ENCODE data around the gene OTULINL. TPM values are rescaled to one million over a fixed set of nuclear protein-coding genes. Genes with fewer than 3 reads are reported as not detected.

The OTULINL gene
- total RNA-seq, 1 donor from 2014 or later = 16.7 TPM

DNA sequence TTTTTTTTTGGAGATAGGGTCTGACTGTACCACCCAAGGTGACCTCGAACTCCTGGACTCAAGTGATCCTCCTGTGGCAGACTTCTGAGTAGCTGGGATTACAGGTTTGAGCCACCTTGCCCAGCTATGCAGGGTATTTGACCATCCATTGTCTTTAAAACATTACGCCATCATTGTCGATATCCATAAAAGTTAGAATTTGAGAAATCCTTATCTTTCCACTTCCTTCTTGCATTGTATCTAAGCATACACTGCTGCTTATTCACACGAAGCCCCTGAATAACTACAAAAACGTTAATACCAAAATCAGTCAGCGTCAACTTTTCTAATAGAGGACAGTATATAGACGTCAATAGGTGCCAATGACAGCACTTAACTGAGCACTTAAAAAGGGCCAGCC lies 5.4 kb upstream of the OTULINL start:
- DNase-seq (ENCODE audit: low spot score) = no peak

DNA sequence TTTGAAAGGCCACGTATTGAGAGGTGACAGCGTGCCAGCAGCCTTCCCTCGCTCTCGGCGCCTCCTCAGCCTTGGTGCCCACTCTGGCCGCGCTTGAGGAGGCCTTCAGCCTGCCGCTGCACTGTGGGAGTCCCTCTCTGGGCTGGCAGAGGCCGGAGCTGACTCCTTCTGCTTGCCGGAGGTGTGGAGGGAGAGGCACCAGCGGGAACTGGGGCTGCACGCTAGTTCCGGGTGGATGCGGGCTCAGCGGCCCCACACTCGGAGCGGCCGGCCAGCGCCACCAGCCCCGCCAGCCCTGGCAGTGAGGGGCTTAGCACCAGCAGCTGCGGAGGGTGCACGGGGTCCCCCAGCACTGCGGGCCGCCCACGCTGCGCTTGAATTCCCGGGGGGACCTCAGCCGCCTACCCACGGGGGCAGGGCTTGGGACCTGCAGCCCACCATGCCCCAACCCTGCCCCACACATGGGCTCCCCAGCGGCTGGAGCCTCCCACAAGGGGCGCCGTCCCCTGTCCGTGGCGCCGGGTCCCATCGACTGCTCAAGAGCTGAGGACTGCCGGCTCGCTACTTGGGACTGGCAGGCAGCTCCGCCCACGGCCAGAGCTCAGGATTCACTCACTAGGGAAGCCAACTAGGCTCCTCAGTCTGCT lies 4.4 kb upstream of the OTULINL start:
- no peak for DNase-seq (ENCODE audit: low spot score)

GRCh38 chr5:14577971-14578370 lies 3.6 kb upstream of the OTULINL start:
- no peak for DNase-seq (ENCODE audit: low spot score)

DNA sequence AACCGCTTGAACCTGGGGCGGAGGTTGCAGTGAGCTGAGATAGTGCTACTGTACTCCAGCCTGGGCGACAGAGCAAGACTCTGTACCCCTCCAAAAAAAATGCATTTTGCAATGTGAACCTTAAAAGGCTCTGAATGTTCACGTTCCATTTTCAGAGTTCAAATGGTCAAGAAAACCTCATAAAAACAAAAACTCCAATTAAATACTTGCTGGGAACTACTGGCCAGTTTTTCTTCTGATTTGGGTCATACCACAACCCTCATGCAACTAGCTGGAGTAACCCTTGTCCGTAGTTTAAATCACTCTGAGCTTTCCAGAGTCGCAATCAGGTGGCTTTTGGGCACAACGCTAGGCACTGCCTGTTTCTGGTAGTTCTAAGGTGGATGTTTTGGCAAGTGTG lies 2.3 kb upstream of the OTULINL start:
- DNase-seq (ENCODE audit: low spot score) = no peak

DNA sequence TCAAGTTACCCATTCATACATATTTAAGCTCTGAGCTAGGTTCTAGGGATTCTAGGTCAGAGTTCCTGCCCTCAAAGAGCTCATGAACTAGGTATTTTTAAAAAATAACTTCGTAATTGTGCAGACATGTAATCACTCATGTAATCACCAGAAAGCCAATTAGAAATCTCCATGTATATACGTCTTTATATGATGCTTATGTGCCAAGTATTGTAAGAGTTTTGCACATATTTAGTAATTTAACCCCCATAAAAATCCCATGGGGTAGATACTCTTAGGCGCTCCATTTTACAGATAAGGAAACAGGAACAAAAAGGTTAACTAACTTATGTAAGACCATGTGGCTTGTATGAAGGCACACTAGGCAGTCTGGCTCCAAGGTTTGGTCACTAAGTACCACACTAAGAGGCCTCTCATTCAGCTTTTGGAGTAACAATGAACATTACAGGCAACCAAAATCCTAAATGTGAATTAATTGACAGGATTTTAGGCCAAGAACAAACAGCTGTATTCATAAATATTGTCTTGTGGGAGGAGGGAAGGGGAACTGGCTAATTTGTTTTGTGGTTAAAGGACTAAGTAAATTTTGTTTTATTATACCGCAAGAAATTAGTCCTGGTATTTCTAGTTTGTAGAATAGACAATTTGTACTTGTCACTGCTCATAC lies 1.7 kb upstream of the OTULINL start:
- no peak for DNase-seq (ENCODE audit: low spot score)

DNA sequence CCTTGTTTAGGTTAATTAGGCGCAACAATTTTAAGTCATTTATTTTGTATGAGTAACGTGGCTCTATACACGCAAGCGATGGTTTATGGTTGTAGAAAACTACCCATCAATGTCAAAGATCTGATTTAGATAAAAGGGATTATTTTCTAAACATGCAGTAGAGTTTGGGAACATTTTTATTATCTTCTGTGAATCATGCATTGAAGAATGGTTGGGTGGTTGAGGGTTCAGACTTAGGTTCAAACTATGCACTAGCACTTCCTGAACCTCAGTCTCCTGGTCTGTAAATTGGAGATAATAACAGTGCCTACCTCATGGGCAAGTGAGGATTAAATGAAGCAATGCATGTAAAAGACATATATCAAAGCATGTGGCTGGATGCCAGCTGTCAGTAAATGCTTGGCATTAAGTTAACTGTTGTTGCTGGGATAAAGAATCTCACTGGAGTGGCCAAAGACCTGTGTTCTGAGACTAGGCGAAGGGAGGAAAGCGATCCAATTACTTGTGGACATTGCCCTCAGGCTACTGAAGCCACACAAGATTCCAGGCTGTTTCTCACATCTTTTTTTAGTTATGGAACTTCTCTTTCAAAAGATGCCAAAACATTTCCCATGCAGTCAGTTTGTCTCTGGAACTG lies 1.1 kb upstream of the OTULINL start:
- DNase-seq (ENCODE audit: low spot score) = no peak

GRCh38 chr5:14581891-14582796 lies 552 bp downstream of the OTULINL start:
- no peak for DNase-seq (ENCODE audit: low spot score)

DNA sequence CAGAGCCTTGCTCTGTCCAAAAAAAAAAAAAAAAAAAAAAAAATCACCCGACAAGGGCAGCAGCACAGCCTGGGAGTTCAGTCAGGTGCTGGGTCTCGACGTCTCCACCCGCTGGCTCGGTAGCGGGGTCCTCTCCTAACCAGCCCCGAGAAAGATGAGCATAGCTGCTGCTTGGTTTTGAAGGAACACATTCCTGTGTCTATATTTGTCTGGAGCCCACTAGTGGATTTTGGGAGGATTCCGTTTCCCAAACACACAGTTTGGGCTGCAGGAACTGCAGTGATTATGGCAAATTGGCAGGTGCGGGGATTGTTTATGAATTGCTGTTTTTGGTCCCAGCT lies 1.2 kb downstream of the OTULINL start:
- no peak for DNase-seq (ENCODE audit: low spot score)

DNA sequence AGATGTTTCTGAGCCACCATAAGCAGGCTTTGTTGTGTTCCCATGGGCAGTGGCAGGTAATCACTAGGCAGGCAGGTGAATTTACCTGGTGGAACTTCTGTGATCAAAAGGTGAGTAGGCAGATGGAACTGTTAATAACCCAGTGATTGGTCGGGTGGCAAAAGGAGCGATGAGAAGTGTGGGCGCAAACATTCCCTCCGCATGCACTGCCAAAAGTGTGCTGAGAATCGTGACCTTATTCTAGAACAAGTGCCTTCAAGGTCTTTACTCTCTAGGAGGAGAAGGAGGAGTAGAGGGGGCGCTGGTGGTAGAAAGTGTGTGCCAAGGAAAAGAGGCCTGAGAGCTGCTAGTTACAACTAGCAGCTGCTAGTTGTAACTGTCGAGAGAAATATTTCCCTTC lies 3.3 kb downstream of the OTULINL start:
- no peak for DNase-seq (ENCODE audit: low spot score)

DNA sequence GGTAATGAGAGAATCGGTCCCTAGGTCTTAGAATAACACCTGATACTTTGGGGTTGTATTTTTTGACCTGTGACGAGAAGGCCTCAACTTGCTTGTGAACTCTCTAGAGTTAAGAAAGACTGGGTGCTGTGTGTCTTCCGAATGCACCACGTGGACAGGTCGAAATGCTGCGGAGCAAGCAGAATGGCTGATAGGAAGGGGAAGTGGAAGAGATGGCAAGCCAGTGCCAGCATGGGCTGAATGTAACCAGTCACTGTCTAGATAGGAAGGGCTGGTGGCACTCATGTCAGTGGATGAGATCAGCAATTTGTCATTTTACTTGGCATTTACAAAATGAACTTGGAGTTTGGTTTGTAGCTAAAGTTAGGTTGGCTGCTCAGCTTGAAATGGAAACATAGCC lies 5.6 kb downstream of the OTULINL start:
- DNase-seq (ENCODE audit: low spot score) = no peak

- no peak for DNase-seq (ENCODE audit: low spot score)
Measured at GRCh38 chr5:14588145-14588544, 6.6 kb downstream of the OTULINL start.

DNA sequence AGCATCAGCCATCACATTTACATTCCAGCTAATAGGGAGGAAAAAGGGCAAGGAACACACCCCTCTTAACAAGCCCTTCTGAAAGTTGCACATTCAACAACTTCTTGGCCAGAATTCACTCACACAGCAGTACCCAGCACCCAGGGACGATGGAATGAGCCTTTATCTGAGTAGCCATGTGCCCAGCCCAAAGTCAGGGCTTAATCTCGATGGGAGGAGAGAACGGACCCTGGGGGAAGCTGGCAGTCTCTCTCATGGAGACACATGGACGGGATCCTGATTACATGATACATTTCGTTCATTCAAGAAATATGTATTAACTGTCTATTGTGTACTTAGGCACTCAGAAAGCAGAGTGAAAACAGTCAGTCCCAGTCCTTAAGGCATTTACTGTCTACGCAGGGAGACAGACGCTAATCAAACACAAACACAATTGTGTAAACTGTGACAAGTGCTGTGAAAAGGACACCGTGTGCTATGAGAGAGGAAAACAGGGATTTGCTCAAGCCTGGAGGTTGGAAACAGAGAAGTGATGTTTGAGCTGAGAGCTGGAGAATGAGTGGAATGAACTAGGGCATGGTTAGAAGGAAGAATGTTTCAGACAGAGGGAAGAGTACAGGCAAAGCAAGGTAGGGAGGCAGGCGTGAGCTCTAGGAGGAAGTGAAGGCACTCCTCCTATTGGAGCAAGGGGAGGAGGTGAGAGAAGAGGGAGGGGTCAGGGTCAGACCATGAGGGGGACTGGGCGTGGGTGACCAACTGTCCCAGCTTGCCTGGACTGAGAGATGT lies 7.4 kb downstream of the OTULINL start:
- DNase-seq (ENCODE audit: low spot score) = no peak

GRCh38 chr5:14590949-14591348 lies 9.4 kb downstream of the OTULINL start:
- no peak for DNase-seq (ENCODE audit: low spot score)

GRCh38 chr5:14591548-14591947 lies 10.0 kb downstream of the OTULINL start:
- DNase-seq (ENCODE audit: low spot score) = no peak

DNA sequence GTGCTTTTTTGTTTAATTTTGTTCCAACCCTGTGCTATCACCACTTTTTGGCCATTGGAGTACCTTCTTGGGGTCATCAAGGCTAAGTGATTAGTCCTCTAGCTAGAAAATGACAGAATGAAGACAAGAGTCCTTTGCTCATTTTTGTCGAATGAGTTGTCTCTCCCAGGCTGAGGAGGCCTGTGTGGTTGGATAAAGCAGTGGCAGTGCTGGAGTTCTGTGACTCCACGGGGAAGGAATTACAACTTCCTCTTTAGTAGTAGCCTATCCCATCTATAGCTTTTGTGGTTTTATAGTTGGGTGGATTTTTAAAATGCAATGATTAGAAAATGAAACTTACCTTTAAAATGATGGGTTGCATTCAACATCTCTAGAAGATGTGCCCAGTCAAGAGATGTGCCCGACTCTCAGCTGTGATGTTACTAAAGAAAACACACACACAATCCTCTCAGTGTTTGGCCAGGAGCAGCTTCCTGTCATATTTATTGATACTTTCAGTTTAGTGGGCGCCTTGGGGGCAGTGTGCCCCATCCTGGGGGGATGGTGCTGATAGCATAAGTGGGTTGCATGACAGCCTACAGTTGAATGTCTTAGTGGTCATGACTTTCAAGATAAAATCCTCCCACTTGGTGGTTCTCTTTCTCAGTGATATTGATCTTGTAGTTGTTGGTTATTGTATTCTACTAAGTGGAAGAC lies 11.9 kb downstream of the OTULINL start:
- DNase-seq (ENCODE audit: low spot score) = no peak

DNA sequence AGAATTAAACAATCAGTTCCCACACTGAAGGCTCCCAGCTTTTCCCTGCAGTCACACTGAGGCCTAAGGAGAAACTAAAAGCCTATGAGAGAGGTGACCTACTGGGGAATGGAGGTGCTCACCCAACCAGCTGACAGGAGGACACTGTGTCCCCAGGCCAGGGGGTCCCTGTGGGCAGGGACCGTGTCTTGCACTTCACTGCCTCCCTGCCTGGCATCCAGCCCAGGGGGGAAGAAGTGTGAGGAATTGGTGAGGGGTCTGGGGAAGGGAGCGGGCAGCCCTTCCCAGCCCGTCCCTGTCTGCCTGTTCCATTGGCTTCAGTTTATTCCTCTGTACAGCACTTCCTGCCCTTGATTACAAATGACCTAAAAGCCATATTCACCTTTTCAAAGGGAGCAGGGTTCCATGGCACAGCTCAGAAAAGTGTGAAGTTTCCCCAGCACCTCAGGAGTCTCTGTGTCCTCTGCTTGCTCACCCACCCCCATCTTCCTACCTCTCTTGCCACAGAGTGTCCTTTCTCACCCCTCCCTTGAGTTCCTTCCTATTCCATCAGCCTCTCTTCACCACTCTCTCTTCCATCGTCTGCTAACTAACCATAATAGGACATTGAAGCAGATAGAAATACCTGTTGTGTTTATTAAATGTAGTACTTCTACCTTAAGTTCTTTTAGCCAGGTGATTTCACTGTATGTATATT lies 12.9 kb downstream of the OTULINL start:
- no peak for DNase-seq (ENCODE audit: low spot score)

- no peak for DNase-seq (ENCODE audit: low spot score)
Measured at GRCh38 chr5:14595189-14595588, 13.6 kb downstream of the OTULINL start.

DNA sequence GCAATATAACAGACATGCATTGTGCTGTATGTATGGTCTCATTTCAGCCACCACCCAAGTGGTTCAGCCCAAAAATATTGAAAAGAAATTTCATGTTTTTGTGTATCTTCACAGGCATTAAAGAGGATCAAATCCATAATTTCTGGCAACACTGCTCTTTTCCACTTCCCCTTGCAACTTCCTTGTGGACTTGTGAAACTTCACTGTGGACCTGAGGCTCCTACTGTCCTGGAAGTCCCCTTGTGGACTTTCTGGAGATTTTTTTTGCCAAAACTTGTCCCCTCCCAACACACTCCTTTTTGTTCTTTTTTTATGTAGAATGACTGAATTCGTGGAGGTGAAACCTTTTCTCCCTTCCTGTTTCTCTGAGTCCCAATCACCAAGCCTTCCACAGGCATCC lies 14.3 kb downstream of the OTULINL start:
- no peak for DNase-seq (ENCODE audit: low spot score)

DNA sequence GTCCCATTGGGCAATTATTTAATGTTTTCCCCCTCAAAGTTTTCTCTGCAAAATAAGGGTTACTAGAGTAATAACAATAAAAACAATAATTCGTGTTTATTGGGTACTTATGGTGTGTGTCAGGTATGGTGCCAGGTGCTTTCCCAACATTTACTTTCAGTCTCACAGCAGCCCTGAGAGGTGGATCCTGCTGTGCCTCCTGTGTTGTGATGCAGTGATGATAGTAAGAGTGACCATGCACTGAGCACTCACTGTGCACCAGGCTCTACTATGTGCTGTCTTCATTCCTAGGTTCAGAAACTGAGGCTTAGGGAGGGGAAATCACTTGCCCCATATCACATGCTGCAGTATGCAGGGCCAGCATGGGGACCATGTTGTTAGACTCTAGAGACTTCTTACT lies 15.5 kb downstream of the OTULINL start:
- DNase-seq (ENCODE audit: low spot score) = no peak

GRCh38 chr5:14598225-14598624 lies 16.6 kb downstream of the OTULINL start:
- DNase-seq (ENCODE audit: low spot score) = no peak
